NOMO-1 treated with DMSO at 0.1 percent for 48 hours (cell line): ENCODE results near the gene PRXL2C.
"Not testable (repeated sequence)": the region's sequence is repeated elsewhere in the genome, so short reads cannot be mapped to it uniquely, and the experiment has no call there.

ENCODE experiments used
- DNase-seq: peaks from one replicate; lab custom pipeline; 2025; ENCODE audit not compliant: unreplicated experiment; lab: John Stamatoyannopoulos, UW

The PRXL2C gene

GRCh38 chr9:96651626-96652025 lies 3.5 kb downstream of the PRXL2C start:
- peak; percentile 41 for DNase-seq

GRCh38 chr9:96649620-96650324 lies 5.3 kb downstream of the PRXL2C start:
- DNase-seq = no peak

GRCh38 chr9:96646081-96646991 lies 8.8 kb downstream of the PRXL2C start:
- peak; percentile 96 for DNase-seq

- no peak for DNase-seq
Observed at GRCh38 chr9:96644137-96644536, 11.0 kb downstream of the PRXL2C start.

GRCh38 chr9:96641514-96641913 lies 13.6 kb downstream of the PRXL2C start:
- no peak for DNase-seq

- DNase-seq = no peak
Observed at GRCh38 chr9:96638606-96639364, 16.3 kb downstream of the PRXL2C start.

- DNase-seq = no peak
Observed at GRCh38 chr9:96636368-96636767, 18.7 kb downstream of the PRXL2C start.

GRCh38 chr9:96633579-96633978 lies 21.5 kb downstream of the PRXL2C start:
- not testable (repeated sequence) for DNase-seq

GRCh38 chr9:96626912-96627311 lies 28.2 kb downstream of the PRXL2C start:
- no peak for DNase-seq

- DNase-seq = no peak
Observed at GRCh38 chr9:96621618-96622017, 33.5 kb downstream of the PRXL2C start.

- DNase-seq = no peak
Observed at GRCh38 chr9:96620832-96621269, 34.3 kb downstream of the PRXL2C start.

- DNase-seq = no peak
Observed at GRCh38 chr9:96620181-96620514, 35.0 kb downstream of the PRXL2C start.

GRCh38 chr9:96619491-96620180 lies 35.5 kb downstream of the PRXL2C start, which contains the start of gene CDC14B:
Gene CDC14B, minus strand, starts transcription at chr9:96619843. Its CDS starts 465 bp downstream, at chr9:96619378.
- peak; percentile 88 for DNase-seq

GRCh38 chr9:96619124-96619465 lies 36.0 kb downstream of the PRXL2C start:
- no peak for DNase-seq

- no peak for DNase-seq
Observed at GRCh38 chr9:96618209-96619123, 36.7 kb downstream of the PRXL2C start.

GRCh38 chr9:96617439-96618185 lies 37.5 kb downstream of the PRXL2C start:
- no peak for DNase-seq

- DNase-seq = no peak
Observed at GRCh38 chr9:96616817-96617438, 38.2 kb downstream of the PRXL2C start.

- DNase-seq = no peak
Observed at GRCh38 chr9:96615411-96615810, 39.7 kb downstream of the PRXL2C start.

GRCh38 chr9:96614664-96615063 lies 40.5 kb downstream of the PRXL2C start:
- not testable (repeated sequence) for DNase-seq
